Activated CD8-positive, alpha-beta memory T cell treated with anti-CD3 and anti-CD28 coated beads, Interleukin-2, amount 50 U/mL, for 24 hours (primary cell): ENCODE measurements around the gene LGALSL.

Source experiments
- DNase-seq: peaks from one replicate; pipeline ENCODE4 v3.0.0-alpha.2; 2020; ENCODE audit errors: extremely low read depth

LGALSL gene

DNA sequence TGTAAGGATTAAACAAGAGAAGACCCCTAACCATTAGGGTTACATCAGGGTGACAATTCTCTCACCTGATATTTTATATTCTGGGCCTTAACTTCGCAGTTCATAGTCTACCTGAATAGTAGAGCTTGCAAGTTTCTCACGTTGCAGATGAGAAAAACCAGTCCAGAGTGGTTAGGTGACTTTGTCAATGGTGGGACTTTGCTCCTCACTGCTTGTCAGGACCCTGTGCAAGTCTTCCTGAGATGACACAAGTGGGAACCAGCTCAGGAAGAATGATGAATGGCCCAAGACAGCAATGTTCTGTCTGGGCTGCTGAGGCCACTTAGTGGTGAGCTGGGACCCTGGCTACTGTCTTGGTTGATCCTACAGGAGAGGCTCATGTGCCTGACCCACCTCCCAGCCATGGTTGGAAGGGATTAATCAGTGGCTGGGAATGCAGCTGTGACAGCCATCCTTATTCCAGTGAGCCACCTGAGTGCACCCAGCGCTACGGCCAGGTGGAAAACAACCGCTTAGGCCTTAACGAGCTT is 16.9 kb downstream of the LGALSL start:
- DNase-seq = no peak

DNA sequence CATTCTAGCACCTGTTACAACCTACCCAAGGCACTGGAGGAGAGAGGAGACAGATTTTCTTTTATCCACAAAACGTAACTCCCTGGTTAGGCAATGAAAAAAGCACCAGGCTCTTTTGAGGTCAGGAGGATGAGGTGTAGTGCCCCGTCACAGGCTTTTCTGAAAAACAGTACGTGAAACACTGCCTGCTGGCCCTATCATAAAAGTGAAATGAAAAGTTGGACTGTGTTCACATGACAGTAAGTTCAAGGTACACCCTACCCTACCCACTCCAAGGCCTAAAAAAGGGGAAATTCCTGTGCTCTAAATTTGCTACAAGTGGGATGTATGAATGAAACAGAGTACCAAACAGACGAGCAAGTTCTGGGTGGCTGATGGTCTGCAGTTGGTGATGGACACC is 17.6 kb downstream of the LGALSL start:
- DNase-seq = no peak

DNA sequence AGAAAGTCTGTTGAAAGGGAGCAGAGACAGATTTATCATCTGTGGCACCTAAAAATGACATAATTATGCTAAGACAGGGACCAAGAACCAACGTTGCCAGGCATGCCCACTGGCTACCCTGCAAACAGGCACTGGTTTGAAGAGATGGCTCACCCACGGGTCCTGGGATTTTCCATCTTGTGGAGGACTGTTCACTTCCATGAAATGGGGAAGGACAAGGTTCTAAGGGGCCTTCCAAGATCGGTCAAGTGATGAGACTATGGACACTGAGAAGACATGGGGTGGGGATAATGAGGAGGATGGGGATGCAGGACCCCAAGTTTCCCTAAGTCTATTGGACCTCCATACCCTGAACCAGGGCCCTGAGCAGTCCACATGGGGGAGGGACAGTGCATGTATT is 18.9 kb downstream of the LGALSL start:
- DNase-seq = no peak

DNA sequence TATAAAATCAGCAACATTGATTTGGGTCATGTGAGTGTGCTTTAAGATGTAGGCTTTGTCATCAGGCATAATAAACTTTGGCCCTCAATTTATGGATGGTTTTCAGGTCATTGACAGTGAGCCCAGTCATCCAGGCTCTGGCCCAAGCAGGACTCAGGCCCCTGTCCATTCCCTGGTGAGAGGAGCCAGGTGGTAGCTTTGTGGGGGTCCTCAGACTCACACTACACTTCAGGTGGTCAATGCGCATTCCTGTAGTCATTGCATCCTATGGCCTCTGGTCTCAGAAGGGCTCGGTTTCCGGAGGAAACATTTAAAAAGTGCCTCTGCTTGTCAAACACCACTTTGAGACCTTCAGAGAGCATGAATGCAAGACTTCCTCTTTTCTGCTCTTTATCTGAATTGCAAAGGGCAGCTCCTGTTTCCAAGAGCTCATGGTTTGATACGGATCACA is 20.2 kb downstream of the LGALSL start:
- DNase-seq = no peak

DNA sequence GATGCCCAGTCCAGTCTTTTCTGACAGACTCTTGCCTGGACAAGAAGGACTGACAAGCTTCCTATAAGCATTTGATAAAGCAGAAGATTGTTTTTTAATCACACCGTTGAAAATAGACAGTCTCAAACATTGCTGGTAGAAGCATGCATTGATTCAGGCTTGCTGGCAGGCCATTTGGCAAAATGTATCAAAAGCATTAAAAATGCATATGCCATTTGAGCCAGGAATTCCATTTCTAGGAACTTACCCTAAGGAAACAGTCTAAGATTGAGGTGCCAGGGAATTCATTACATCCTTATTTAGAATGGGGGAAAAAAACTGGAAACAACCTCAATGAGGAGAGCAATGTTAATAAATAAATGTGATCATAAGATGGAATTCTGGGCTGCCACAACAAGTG is 20.7 kb downstream of the LGALSL start:
- DNase-seq = no peak

DNA sequence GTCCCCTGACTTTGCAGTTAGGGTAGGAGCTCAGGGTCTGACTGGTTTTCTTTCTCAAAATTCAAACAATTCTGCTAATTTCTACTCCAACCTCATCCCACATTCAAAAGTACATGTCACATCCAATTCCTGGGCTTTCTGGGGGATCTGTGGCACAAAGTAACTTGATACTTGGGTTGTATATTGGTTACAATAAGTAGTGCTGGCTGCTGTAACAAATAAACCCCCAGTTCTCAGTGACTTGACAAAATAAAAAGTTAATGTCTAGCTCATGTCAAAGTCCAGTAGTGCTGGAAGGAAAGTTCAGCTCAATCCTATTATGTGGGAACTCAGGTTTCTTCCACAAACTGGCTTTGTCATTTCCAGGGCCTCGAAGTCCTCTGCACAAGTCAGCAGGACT is 23.1 kb downstream of the LGALSL start:
- DNase-seq = no peak

DNA sequence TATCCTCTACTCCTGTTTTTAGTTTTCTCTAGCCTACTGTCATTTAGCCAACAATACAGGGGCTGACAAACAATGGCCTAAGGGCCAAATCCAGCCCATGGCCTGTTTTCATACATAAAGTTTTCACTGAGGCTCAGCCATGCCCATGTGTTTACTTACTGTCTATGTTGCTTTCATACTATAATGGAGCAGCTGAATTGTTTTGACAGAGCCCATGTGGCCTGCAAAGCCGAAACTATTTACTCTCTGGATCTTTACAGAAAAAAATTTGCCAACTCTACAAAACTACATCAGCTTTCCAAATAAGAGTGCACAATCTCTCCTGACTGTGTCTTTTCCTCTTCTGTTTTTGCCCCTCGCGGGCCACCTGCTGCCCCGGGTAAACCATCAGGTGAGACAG is 24.0 kb downstream of the LGALSL start:
- no peak for DNase-seq

DNA sequence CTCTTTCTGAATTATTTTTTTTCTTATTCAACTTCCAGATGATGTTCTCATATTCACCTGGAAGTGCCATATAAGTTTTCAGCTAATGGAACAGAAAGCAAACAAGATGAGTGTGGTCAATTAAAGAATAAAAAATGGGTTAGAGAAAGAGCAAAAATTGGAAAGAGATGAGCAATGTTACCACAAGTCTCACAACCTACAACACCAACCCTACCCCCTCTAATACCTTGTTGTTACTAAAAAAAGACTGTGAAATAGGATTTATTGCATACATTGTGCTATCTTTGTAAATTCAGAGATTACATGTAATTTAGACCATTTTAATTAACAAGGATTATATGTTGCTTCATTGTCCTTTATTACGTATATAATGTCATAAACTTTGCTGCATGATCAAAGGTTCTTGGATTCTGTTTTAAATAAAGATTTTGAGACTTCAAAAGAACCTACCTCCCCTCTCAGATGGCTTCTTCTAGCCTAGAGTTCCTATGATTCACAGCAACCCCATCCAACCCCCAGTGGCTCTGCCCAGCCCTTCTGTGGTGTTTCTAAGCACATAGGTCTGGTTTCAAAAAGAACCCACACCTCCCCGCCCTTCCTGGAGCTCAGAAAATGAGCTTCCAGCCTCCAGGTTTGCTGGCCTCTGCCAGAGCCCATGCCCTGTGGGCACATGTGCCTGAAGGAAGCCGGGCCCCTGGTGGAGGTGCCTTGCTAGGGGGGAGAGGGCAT is 24.7 kb downstream of the LGALSL start:
- no peak for DNase-seq

DNA sequence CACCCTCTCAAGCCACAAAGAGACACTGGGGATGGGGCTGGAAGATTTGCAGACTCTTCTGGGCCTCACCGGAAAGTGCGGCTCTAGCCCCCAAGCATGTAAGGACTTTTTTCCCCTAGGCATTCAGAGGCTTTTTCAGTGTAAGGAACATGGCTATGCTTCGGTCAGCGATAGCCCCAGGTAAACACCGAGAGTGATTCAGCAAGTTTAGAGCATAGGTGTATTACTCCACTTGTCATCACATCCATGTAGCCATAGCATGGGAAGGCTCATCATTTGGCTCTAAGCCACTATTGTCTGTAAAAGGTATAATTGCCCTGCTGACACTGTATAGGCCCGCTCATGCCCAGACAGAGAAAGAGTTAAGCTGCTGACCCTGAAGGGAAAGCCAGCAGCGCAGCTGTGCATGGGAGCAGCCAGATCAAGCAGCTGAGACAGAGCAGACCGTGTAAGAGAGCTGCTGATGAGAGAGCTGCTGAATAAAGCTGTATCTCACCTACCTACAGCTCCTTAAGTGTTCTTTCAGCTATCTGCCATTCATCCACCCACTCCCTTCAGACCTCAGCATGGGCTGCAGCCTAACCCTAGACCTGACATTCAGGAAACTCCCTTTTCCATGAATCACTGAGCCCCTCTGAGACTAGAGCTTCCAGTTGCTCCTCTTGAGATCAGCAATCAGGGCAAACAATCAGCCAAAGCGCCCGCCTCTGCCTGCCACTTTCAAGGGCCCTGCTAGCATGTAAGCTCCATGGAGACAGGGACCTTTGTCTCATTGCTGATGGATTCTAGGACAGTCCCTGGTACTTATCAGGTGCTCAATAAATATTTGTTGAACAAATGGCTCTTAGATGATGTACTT is 25.5 kb downstream of the LGALSL start:
- DNase-seq = no peak

DNA sequence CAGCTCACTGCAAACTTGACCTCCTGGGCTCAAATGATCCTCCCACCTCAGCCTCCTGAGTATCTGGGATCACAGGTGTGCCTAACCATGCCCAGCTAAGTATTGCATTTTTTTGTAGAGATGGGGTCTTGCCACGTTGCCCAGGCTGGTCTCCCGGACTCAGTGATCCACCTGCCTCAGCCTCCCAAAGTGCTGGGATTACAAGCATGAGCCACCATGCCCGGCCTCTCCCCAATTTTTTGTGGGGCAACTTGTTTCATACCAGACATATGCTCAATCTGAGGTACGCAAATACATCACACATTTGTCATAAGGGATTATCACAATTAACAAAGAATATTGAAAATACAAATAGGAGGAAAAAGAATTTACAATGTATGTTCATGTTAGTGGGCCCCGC is 27.7 kb downstream of the LGALSL start:
- no peak for DNase-seq

DNA sequence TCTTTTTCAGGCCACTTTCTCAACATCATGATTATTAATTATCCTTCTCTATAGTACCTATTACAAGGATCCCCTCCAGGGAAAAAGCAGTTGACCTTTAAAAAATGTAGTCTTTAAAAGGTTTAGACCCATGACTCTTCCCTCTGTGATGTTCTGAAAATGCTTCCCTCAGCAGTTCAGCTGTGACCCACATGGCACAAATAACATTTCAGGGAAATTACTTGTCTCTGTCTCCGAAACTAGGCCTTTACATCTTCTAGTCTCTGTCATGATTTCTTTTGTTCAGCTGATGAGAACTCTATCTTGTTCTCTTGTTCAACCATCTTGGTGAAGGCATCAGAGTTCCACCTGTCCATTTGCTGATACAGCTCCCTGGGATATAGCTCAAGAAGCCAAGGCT is 28.3 kb downstream of the LGALSL start:
- no peak for DNase-seq

DNA sequence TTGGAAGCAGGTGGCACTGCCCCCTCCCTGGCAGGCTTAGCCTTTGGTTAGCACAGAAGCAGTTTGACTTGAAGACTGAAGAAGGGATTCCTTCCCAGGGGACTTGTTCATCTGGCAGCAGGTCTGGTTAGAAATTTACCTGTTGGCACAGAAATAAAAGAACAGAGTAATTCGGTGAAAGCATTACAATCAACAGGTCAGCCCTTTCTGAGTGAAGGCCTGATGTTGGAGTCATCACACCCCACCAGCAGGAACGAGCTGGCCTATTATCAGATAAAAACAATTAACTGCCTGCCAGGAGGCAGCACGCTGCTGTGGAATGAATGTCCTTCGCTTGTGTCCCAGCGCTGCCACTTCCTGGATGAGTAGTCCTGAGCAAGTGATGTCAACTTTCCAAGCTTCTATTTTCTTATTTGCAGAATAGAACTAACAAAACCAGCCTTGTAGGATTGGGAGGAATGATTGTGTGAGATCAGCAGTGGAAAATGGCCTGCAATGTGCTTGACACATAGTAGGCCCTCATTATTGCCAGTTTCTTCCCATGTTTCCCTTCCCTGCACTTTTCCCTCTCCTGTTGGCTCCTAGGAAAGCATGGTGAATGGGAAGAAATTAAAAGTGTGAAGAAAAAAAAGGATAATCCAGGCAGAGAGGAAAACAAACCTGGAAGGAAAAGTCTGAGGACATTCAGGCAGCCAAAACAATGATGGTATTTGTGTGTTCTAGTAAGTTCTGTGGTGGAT is 29.0 kb downstream of the LGALSL start:
- DNase-seq = no peak

DNA sequence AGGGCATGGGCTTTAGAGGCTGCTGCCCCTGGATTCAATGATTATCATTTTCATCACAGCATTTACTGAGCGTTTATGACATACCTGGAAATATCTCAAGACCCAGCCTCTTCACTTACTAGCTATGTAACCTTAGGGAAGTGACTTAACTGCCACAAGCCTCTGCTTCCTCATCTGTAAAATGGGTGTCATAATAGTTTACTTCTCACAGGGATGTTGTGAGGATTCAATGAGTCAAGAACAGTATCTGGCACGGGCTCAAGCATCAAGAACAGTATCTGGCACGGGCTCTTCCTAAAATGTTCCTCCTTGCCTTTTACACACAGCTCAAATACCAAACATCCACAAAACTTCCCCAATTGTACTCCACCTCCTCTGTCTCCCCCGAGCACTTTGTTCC is 31.4 kb downstream of the LGALSL start:
- DNase-seq = no peak

DNA sequence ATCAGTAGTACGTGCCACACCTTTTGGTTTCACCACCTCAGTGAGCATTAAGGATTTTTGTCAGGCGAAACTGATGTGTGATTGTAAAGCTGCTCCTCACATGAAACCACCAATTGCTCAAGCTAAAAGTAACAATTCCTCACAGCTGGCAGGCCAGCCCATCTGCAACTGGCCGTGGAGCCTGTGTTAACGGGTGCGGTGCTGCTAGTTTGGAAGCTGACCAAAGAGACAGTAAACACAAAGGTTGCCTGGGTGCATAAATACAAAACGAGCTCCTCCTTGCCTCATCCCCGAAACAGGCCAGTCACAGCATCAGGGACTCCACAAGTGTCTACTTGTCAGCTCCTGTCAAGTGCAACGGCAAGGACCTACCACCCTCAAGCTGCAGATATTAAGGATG is 32.0 kb downstream of the LGALSL start:
- no peak for DNase-seq

DNA sequence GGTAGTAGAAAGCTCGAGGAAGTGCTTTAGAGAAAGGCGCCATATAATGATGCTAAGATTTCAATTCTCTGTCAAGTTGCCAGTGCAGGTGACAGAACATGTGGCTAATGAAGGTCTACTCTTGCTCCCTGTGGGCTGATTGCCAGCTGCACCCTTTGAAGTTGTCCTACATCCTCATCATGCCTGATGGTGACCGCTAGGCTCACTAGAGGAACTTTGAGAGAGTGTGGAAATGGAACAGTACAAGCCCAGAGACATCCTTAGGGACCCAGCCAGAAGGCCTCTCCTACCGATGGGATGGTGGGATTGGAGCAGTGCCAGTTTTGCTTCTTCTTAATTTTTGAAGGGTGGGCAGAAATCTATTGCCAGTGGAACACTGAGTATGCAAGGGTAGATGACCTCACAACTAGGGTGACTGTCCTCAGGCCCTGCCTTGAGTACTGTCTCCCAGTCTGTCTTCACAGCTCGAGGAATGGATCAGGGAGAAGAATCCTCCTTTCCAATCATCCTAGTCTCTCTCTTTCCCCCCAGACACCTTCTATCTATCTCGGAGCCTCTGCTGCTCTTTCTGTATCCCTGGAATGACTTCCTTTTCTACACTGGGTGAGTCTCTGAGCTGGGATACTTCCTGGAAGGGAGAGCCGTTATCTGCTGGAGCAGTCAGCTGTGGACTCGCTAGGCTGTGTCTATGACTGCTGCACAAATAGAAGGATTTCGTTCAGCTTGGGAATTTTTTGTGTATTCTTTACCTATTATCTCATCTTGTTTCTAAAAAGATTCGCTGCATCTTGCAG is 33.5 kb downstream of the LGALSL start:
- DNase-seq = no peak

DNA sequence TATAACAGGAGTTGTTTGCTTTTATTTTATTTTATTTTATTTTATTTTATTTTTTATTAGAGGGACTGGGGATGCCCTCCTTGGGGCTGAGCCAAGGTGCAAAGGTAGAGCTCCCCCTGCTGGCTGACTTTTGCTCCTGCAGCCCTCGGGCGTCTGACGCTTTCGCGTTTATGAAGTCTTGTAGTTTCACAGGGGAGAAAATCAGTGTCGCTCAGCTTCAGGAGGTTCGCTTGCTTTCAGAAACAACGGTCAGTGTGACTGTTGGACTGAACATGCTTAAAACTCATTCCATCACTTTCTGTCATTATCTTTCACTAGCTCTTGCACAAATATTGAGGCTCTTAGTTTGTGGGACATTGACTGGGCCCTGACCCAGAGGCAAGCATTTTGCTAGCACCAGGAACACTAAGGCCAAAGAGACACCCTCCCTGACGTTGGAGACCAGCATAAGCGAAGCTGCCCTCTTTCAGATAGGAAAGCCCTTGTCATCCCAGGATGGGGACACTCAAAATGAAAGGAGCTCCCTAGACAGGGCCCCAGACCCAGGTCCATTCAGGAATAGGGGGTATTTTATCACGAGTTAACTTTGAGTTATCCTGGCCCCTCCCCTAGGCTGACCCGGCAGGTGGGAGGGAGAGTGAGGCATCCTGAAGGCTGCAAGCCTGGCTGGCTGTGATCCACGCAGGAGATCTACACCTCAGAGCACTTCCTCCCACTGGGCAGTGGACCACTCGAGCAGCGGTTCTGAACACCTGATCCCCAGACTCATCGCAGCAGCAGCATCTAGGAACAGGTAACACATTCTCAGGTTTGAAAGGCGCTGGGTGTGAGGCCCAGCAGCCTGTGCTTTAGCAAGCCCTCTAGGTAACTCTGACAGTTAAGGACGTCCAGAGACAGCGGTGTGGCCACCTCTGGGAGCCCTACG is 34.4 kb downstream of the LGALSL start:
- peak; percentile 61 for DNase-seq

DNA sequence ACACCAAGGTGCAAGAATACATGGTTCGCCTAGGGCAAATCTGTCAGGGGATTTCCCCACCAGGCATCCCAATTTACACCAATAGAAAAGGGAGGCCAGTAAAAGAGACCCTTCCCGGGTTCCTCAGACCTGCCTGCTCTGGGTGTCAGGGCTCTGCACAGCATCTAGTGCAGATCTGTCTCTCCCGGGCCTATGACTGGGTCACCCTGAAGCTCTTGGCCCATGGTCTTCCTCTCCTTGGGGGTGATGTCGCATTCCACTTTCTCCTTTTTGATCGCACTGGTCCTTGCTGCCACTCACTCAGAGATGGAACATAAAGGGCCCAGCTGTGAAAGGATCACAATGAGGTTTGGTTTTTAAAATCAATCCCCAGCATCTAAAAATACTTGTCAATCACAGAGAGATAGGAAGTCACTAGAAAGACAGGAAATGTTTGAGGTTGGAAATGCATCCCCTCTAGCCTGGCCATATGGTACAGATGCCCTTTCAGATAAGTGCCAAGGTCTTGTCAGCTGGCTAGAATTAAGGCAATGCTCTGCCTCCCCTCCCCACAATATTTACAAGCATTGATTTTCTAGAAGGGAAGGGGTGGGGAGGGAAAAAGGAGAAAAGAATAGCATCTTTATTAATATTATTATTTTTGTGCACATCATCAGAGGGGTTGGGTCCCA is 35.3 kb downstream of the LGALSL start:
- DNase-seq = no peak

DNA sequence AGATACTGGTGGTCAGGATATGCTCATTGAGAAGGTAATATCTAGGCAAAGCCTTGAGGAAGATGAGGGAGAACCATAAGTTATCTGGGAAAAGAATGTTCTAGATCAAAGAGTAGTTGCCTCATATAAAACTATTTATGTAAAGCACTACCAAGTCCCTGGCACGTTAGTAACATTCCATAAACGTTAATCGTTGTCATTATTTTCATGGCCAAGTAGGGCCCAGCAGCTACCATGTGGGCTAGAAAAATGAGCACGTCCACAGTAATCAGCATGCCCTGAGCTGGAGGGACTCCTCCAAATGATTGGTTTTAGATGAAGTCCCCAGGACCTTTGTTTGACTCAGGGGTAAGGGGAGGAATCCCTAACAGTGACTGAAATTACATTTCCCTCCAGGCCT is 37.5 kb downstream of the LGALSL start:
- DNase-seq = no peak

DNA sequence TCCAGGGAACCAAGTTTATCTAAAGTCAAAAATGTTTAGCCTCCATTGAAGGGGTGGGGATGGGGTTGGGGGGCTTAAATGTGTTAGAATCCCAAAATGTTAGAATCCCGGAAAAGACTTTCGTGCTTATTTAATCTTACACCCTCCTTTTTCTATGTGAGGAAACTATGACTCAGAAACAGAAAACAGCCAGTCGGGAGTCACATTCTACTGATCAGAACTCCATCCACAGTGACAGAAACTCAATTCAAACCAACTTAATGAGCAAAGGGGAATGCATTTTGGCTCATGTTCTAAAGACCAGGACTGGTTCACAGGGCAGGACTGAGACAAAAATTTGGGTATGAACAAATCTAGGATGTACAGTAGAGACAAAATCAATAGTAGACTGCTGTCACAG is 38.3 kb downstream of the LGALSL start:
- no peak for DNase-seq

DNA sequence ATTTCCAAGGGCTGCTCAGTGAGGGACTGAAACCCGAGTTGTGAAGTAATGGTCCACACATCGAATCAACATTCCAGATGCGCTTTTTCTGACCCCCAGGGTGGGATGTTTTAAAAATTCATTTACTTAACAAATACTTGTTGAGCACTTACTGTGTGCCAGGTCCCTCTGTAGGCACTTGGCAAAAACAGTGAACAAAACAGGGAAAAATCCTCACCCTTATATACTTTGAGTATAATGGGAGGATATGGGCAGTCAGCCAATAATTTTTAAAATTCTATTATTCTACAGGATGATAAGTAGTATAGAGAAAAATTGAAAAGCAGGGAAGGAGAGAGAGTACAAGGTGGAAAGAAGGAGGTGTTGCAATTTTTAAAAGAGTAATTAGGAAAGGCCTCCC is 38.9 kb downstream of the LGALSL start:
- DNase-seq = no peak
